ENCODE data around the gene DCUN1D2. TPM values are rescaled to one million over a fixed set of nuclear protein-coding genes. Genes with fewer than 3 reads are reported as not detected.

The DCUN1D2 gene
- polyA plus RNA-seq, 1 experiment, result 11.0 TPM

DNA sequence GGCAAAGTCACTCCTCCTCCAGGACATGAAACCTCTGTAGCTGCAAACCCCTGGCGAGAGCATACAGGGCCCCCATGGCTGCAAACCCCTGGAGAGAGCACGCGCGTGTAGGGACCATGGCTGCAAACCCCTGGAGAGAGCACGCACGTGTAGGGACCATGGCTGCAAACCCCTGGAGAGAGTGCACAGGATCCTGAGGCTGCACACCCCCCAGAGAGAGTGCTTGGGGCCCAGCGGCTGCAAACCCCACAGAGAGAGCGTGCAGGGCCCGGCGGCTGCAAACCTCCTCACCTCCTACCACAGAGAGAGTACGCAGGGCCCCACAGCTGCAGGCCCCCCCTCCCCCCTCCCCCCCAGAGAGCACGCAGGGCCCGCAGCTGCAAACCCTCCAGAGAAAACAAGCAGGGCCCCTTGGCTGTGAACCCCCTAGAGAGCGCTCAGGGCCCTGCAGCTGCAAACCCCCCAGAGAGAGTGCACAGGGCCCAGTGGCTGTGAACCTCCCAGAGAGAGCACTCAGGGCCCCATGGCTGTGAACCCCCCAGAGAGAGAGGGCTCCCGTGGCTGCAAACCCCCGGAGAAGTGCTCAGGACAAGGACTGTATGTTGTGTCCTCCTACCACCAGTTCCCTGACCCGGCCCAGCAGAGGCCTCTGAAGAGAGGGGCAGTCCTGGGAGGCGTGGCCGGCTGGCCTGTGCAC, 44.6 kb downstream of the DCUN1D2 start:
- H3K4me3 ChIP-seq (ENCODE audit: low read depth, low read length), result no peak overlapping the region
- CTCF ChIA-PET, result no interaction called here
- TF ChIP-seq, protein P1, sequence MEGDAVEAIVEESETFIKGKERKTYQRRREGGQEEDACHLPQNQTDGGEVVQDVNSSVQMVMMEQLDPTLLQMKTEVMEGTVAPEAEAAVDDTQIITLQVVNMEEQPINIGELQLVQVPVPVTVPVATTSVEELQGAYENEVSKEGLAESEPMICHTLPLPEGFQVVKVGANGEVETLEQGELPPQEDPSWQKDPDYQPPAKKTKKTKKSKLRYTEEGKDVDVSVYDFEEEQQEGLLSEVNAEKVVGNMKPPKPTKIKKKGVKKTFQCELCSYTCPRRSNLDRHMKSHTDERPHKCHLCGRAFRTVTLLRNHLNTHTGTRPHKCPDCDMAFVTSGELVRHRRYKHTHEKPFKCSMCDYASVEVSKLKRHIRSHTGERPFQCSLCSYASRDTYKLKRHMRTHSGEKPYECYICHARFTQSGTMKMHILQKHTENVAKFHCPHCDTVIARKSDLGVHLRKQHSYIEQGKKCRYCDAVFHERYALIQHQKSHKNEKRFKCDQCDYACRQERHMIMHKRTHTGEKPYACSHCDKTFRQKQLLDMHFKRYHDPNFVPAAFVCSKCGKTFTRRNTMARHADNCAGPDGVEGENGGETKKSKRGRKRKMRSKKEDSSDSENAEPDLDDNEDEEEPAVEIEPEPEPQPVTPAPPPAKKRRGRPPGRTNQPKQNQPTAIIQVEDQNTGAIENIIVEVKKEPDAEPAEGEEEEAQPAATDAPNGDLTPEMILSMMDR (IDR thresholded peaks at IDR 0.05; ENCODE audit: low read depth, low read length), result no peak
- no peaks in the 10 kb centered on the region for H3K27me3 ChIP-seq (ENCODE audit: control insufficient read depth, insufficient read depth, low read length)
- POLR2A ChIA-PET, result interaction anchor here (1.0 kb wide), 1 partner anchor 16 kb away, joined by 3 read pairs; no protein-coding TSS in a partner anchor
- H3K27ac ChIP-seq (ENCODE audit: low read depth, low read length), result no peak overlapping the region
- H3K9me3 ChIP-seq (ENCODE audit: control insufficient read depth, insufficient read depth, low read length), result peaks cover 10% of the 10 kb centered on the region; the same call in 1 of the 2 replicates
- DNase-seq (ENCODE audit: low read depth, low spot score), result no peak

DNA sequence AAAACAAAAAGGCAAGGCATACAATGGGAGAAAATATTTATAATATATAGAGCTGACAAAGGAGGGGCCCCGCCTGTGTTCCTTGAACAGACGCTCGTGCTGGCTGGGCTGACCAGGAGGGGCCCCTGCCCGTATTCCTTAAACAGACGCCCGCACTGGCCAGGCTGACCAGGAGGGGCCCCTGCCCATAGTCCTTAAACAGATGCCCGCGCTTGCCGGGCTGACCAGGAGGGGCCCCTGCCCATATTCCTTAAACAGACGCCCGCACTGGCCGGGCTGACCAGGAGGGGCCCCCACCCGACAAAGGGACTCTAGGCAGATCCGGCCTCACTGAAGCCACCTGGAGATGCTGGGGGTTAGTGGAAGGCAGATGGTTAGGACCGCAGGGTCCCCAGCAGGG, 46.5 kb downstream of the DCUN1D2 start:
- ChIA-PET CTCF (interaction anchor here (1.3 kb wide), 1 partner anchor 13 kb away, joined by 3 read pairs; no protein-coding TSS in a partner anchor), POLR2A (no interaction called here)
- peaks cover 10% of the 10 kb centered on the region; the same call in 1 of the 2 replicates for H3K9me3 ChIP-seq (ENCODE audit: control insufficient read depth, insufficient read depth, low read length)
- H3K4me3 ChIP-seq (ENCODE audit: low read depth, low read length), result no peak overlapping the region
- no peaks in the 10 kb centered on the region for H3K27me3 ChIP-seq (ENCODE audit: control insufficient read depth, insufficient read depth, low read length)
- no peak for DNase-seq (ENCODE audit: low read depth, low spot score)
- H3K27ac ChIP-seq (ENCODE audit: low read depth, low read length), result no peak overlapping the region
- TF ChIP-seq, protein P1 (IDR thresholded peaks at IDR 0.05; ENCODE audit: low read depth, low read length), result no peak

DNA sequence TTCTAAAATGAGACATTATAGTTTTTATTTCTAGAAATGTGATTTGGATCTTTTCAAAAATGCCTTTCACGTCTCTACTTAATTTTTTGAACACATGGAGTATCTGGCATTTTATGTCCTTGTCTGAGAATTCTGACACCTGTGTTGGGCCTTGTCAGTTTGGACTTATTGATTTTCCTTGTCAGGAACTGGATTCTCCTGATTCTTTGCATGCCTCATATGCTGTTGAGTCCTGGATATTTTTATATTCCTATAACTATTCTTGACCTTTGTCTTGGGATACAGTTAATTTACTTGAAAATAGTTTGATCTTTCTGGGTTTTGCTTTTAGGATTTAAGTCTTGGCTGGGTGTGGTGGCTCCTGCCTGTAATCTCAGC, 47.5 kb downstream of the DCUN1D2 start:
- Histone ChIP-seq H3K4me3 (ENCODE audit: low read depth, low read length) (no peak overlapping the region), H3K27ac (ENCODE audit: low read depth, low read length) (no peak overlapping the region), H3K27me3 (ENCODE audit: control insufficient read depth, insufficient read depth, low read length) (no peaks in the 10 kb centered on the region), H3K9me3 (ENCODE audit: control insufficient read depth, insufficient read depth, low read length) (peaks cover 10% of the 10 kb centered on the region; the same call in 1 of the 2 replicates)
- TF ChIP-seq, protein P1 (IDR thresholded peaks at IDR 0.05; ENCODE audit: low read depth, low read length), result no peak
- ChIA-PET CTCF (interaction anchor here (0.6 to 1.3 kb wide), 3 partner anchors 14 to 141 kb away, joined by 3 to 4 read pairs (median 3); no protein-coding TSS in a partner anchor), POLR2A (no interaction called here)
- DNase-seq (ENCODE audit: low read depth, low spot score), result no peak

DNA sequence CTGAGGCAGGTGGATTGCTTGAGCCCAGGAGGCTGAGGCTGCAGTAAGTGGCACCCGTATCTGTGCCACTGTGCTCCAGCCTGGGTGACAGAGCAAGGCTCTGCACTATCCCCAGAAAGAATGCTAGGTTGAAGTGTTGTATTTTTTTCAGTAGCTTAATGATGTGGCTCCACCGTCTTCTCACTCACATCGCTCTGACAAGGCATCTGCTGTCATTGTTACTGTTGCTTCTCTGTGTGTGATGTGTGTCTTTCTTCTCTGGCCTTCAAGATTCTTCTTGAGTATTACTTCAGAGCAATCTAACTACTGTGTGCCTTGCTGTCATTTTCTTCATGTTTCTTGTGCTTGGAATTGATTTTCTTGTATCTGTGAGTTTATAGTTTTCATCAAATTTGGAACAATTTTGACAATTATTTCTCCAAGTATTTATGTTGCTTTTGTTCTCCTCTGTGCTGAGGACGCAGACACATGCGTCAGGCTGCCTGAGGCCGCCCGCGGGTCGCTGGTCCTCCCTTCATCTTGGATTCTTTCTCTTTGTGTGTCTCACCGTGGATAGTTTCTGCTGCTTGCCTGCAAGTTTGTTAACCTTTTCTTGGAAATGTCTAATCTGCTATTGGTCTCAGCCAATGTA, 48.0 kb downstream of the DCUN1D2 start:
- Histone ChIP-seq H3K9me3 (ENCODE audit: control insufficient read depth, insufficient read depth, low read length) (peaks cover 10% of the 10 kb centered on the region; the same call in 1 of the 2 replicates), H3K27ac (ENCODE audit: low read depth, low read length) (no peak overlapping the region), H3K4me3 (ENCODE audit: low read depth, low read length) (no peak overlapping the region), H3K27me3 (ENCODE audit: control insufficient read depth, insufficient read depth, low read length) (no peaks in the 10 kb centered on the region)
- CTCF ChIA-PET, result interaction anchor here (0.6 to 1.3 kb wide), 2 partner anchors 15 to 69 kb away, joined by 3 read pairs; no protein-coding TSS in a partner anchor
- TF ChIP-seq, protein P1 (IDR thresholded peaks at IDR 0.05; ENCODE audit: low read depth, low read length), result no peak
- DNase-seq (ENCODE audit: low read depth, low spot score), result no peak
- POLR2A ChIA-PET, result no interaction called here

DNA sequence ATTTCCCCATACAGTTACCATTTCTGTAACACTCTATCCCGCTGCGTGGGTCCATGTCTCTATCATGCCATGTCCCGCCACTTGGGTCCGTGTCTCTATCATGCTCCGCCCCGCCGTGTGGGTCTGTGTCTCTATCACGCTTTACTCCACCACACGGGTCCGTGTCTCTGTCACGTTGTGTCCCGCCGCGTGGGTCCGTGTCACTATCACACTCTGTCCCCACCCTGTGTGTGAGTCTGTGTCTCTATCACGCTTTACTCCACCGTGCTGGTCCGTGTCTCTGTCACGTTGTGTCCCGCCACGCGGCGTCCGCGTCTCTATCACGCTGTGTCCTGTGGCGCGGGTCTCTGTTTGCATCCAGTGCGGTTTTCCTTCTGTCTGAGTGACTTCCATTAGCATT, 48.9 kb downstream of the DCUN1D2 start:
- Histone ChIP-seq H3K27me3 (ENCODE audit: control insufficient read depth, insufficient read depth, low read length) (no peaks in the 10 kb centered on the region), H3K9me3 (ENCODE audit: control insufficient read depth, insufficient read depth, low read length) (peaks cover 10% of the 10 kb centered on the region; the same call in 1 of the 2 replicates), H3K27ac (ENCODE audit: low read depth, low read length) (no peak overlapping the region), H3K4me3 (ENCODE audit: low read depth, low read length) (no peak overlapping the region)
- POLR2A ChIA-PET, result no interaction called here
- CTCF ChIA-PET, result no interaction called here
- TF ChIP-seq, protein P1 (IDR thresholded peaks at IDR 0.05; ENCODE audit: low read depth, low read length), result no peak
- DNase-seq (ENCODE audit: low read depth, low spot score), result no peak
